ENCODE measurements around the gene CCT4.
"Not testable (repeated sequence)": the region's sequence is repeated elsewhere in the genome, so short reads cannot be mapped to it uniquely, and the experiment has no call there.

The CCT4 gene

DNA sequence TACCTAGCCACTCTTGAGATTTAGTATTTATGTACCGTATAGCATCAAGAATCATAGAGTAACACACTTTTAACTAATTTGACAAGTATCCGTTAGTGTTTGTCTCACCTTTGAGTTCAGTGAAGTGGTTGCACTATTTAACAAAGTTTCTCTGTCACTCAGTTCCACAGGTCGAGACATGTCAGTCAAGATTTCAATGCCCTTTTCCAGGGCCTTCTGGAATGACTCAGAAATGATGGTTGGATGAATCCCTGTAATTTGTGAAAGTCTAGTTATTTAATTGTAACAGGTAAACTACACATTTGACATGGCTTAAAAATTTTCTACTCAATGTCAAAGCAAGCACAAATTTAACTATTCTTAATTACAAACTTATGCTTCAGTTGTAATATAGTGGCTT is 9.7 kb downstream of the CCT4 start:
- no peak for DNase-seq

DNA sequence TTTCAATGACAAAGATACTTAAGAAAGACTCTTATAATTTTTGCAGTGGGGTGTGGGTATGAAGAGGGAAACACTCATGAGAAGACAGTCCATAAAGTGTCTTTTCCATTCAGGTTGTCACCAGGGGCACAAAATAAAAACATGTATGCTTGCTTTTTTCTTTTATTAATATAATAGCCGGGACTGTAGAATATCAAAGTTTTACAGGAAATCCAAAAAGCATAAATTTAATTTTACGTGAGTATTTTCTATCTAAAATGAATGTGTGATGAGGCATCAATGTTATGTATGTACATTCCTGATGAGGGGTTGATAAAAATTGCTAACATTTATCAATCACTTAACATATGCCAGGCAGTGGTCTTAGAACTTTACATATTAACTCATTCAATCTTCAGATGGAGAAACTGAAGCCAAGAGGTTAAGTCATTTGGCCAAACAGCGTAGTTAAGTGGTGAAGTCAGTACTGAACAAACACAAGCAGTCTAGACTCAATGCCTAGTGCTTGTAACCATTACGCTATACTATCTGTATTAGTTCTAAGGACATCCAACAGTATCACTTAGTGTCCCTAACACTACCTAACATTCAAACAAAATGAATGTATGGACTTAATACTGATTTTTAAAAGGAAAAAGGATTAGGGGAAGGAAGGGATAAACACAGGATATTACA is 10.7 kb downstream of the CCT4 start:
- no peak for DNase-seq

GRCh38 chr2:61876400-61876799 is 12.1 kb downstream of the CCT4 start:
- DNase-seq: no peak

DNA sequence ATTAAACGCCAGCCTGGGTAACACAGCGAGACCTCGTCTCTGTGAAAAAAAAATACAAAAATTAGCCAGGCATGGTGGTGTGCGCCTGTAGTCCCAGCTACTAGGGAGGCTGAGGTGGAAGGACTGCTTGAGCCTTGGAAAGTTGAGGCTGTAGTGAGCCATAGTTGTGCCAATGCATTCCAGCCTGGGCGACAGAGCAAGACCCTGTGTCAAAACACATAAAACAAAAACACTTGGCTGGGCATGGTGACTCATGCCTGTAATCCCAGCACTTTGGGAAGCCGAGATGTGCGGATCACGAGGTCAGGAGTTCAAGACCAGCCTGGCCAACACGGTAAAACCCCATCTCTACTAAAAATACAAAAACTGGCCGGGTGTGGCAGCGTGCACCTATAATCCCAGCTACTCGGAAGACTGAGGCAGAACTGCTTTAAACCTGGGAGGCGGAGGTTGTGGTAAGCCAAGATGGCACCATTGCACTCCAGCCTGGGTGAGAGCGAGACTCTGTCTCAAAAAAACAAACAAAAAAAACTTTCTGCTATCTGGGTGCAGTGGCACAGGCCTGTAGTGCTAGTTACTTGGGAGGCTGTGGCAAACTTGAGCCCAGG is 21.9 kb downstream of the CCT4 start:
- not testable (repeated sequence) for DNase-seq

DNA sequence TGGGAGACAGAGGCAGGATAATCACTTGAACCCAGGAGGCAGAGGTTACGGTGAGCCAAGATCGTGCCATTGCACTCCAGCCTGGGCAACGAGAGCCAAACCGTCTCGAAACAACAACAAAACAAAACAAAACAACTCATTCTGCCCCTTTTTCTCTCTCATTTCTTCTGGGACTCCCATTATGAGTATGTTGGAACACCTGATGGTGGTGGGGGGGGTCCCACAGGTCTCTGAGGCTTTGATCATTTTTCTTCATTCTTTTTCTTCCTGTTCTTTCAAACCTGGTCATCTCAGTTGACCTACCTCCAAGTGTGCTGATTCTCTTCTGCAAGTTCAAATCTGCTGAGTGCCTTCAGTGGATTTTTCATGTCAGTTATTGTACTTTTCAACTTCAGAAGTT is 26.4 kb downstream of the CCT4 start:
- DNase-seq: no peak

GRCh38 chr2:61857224-61857623 is 31.2 kb downstream of the CCT4 start:
- DNase-seq: no peak

DNA sequence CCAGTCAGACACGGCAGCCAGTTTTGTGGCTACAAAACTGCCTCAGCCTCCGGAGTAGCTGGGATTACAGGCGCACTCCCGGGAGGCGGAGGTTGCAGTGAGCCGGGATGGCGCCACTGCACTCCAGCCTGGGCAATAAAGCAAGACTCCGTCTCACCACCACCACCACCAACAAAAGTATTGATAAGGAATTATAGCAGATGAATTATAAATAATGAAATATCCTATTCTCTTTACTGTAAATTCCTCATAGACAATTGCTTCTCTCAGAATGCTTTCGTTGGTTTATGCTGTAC is 33.2 kb downstream of the CCT4 start:
- DNase-seq: no peak

DNA sequence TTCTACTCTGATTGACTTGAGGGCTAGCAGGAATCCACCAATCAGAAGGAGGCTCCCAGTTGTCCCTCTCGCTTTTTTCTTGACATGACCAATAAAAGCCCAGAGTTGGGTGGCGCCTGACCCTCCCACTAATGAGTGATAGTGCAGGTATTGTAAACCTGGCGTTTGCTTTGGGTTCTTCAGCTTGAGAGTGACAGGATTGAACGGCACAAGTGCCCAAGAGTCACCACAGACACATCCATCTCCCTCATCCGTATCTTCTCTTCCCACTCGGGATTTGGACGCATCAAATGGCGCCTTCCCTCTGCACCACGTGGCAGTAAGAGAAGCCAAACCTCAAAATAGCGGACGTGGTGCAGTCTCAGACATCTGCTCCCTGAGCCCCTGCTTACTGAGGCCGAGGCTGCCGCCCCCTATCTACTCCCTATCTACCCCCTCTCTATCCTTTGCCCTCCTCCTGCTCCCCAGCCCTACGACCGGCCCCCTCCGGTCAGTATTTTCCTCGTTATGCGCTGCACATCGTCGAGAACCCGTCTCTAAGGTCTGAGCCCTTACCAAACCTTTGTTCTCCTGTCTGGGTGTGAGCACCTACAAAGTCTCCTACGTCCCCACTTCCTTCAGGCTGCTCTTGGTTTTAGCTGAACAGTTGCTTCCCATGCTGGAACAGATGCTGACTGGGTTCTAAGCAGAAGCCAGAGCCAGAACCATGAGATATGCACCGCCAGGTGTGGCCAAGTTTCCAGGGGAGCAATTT is 33.7 kb downstream of the CCT4 start:
- peak; percentile 94 for DNase-seq

- DNase-seq: peak; percentile 88
Observed at GRCh38 chr2:61853847-61854563, 34.5 kb downstream of the CCT4 start, which contains the start of gene FAM161A. Gene FAM161A, minus strand, starts transcription at chr2:61854060. Its CDS starts 19 bp downstream, at chr2:61854041.

GRCh38 chr2:61853086-61853846 is 35.2 kb downstream of the CCT4 start:
- DNase-seq: peak; percentile 15

DNA sequence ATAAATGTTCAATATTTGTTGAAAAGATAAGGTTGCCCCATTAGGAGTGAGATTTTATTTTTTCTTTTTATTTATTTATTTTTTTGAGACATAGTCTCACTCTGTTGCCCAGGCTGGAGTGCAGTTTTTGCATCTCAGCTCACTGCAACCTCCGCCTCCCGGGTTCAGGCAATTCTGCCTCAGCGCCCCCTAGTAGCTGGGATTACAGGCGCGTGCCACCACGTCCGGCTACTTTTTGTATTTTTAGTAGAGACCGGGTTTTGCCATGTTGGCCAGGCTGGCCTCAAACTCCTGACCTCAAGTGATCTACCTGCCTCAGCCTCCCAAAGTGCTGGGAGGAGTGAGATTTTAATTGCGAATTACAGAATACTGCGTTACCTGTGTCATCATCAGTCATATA is 37.2 kb downstream of the CCT4 start:
- DNase-seq: not testable (repeated sequence)

DNA sequence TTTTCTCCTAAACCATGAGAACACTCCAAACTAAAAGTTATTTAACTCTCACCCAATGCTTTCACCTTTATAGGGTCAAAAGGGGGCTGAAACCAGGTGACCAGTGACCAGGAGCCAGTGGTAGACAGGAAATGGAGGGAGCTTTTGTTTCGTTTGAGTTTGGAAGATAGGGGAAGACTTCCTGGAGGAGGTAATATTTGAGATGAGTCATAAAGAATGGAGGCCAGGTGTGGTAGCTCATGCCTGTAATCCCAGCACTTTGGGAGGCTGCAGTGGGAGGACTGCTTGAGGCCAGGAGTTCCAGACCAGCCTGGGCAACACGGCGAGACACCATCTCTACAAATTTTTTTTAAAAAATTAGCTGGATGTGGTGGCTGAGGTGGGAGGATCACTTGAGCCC is 43.1 kb downstream of the CCT4 start:
- no peak for DNase-seq

DNA sequence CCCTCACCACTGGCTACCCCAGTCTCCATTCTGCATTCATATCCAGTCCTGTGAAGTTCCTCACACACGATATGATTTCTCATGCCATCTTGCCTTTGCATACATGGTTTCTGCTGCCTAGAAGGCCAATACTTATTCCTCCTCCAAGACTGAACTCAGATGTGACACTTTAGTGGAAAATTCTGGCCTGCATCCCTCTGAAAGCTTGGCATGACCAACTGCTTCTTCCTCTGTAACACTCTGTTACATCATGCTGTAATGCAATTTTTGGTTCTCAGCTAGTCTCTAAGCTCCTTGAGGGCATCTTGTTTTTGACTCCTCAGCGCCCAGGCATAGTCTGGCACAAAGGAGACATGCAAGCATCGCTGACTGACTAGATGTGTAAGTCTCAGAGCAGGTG is 47.2 kb downstream of the CCT4 start:
- DNase-seq: no peak

GRCh38 chr2:61834893-61835292 is 53.6 kb downstream of the CCT4 start:
- DNase-seq: no peak

GRCh38 chr2:61833971-61834370 is 54.5 kb downstream of the CCT4 start:
- DNase-seq: no peak

DNA sequence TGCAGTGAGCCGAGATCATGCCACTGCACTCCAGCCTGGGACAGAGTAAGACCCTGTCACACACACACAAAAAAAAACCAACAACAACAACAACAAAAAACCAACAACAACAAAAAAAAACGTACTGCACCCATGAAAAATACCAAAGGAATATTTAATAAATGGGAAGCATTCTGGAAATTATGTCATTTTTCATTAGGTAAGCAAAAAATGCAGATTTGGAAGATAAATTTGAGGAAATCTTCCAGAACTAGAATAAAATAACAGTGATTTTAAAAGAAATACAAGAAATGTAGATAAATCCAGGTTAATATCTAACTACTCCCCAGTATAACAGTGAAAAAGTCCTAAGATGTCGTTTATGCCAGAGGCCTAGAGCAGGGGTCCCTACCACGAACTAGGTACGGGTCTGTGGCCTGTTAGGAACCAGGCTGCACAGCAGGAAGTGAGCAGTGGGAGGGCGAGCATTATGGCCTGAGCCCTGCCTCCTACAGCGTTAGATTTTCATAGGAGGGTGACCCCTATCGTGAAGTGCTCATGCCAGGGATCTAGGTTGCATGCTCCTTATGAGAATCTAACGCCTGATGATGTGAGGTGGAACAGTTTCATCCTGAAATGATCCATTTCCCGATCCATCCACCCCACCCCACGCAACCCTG is 56.1 kb downstream of the CCT4 start:
- no peak for DNase-seq

DNA sequence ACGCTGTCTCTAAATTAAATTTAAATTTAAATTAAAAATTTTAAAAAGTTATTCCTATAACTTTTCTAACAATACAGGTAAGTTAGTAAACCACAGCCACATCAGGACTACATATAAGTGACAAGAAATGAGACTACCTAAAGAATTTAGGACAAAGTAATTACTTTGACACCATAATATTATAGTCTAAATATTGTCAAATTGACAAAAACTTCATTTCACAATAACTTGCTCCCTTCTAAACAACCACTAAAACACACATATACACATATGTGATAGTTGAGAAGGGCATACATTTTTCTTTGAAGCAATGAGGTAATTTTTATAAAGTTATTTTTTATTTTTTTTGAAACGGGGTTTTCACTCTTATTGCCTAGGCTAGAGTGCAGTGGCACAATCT is 66.2 kb downstream of the CCT4 start:
- no peak for DNase-seq
